HK-2 (cell line): ENCODE data around the gene HTR5A.
"Not testable (repeated sequence)": the region's sequence is repeated elsewhere in the genome, so short reads cannot be mapped to it uniquely, and the experiment has no call there.

Experiments used
- DNase-seq: peaks from one replicate; pipeline ENCODE4 v3.0.0-alpha.2; 2018; ENCODE audit not compliant: unreplicated experiment

HTR5A gene

DNA sequence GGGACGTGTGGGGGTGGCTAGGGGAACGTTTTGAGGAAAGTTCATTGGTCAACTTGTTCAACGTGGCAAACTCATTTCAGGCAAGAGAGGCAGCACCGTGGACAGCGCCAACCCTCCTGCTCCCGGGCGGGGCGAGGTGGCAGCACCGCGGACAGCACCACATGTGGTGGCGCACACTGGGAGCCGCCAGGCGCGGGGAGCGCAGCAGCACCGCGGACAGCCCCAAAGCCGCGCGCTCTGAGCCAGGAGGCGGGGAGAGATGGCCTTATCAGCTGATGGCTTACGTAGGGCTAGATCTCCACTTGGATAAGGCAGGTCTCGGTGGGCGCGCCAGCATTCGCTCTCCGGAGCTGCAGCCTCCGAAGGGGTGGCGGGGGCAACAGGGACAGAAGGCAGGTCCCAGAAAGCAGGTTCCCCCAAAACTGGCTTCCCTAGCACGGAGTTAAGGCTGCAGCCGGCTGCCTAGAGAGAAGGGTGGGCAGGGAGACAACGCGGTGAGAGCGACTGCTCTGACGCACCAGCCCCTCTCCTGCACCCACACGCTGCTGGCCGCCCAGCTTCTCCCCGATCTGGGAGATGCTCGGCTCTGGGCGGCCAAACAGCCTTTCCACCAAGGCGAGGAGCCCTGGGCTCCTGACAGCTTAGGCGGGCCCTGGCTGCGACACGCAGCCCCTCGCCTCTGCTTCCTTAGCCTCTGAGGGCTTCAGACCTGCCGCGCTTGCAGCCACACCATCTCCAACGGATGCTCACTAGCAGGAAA lies at the start of gene HTR5A:
Gene HTR5A, plus strand, starts transcription at position 333 of the 760 bp plus-strand sequence. CDS start 576 bp downstream, outside the sequence.
- DNase-seq: peak; percentile 87

GRCh38 chr7:155020996-155021395 lies 49.1 kb upstream of the HTR5A start:
- no peak for DNase-seq

DNA sequence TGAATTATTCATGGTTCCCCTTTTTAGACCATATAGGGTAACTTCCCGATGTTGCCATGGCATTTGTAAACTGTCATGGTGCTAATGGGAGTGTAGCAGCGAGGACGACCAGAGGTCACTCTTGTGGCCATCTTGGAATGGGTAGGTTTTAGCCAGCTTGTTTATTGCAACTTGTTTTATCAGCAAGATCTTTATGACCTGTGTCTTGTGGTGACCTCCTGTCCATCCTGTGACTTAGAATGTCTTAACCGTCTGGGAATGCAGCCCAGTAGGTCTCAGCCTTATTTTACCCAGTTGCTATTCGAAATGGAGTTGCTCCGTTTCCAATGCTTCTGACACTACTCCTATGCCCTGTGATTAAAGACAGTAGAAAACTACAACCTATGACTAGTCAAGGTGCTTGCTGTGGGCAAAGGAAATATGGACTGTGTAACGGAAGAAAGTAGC lies 48.4 kb upstream of the HTR5A start:
- DNase-seq: no peak

- DNase-seq: no peak
These were observed 42.2 kb upstream of the HTR5A start for GRCh38 chr7:155027879-155028278.

DNA sequence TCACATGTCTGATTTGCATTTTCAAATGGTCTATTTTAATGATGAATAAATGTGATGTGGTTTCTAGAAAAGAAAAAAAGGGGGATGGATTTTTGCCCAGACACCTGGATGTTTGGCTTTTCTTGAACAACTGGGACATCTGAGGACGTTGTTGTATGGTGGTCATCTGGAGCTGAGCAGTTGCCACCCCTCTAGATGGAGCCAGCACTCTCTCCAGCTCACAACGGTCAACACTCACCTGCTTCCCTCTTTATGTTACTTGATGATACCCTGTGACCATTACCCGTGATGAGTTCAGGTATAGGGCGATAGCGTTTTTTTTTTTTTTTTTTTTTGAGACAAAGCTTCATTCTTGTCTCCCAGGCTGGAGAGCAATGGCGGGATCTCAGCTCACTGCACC lies 37.1 kb upstream of the HTR5A start:
- DNase-seq: no peak

DNA sequence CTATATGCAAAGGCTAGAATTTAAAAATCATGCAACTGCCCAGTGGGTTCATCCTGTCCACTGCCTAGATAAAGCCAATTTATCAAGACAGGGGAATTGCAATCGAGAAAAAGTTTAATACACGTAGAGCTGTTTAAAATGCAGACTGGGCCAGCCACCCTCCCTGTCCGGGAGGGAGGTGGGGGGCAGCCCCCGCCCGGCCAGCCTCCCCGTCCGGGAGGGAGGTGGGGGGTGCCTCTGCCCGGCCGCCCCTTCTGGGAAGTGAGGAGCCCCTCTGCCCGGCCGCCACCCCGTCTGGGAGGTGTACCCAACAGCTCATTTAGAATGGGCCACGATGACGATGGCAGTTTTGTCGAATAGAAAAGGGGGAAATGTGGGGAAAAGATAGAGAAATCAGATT lies 35.6 kb upstream of the HTR5A start:
- not testable (repeated sequence) for DNase-seq

GRCh38 chr7:155038335-155038734 lies 31.8 kb upstream of the HTR5A start:
- DNase-seq: no peak

GRCh38 chr7:155043756-155044155 lies 26.4 kb upstream of the HTR5A start:
- no peak for DNase-seq

DNA sequence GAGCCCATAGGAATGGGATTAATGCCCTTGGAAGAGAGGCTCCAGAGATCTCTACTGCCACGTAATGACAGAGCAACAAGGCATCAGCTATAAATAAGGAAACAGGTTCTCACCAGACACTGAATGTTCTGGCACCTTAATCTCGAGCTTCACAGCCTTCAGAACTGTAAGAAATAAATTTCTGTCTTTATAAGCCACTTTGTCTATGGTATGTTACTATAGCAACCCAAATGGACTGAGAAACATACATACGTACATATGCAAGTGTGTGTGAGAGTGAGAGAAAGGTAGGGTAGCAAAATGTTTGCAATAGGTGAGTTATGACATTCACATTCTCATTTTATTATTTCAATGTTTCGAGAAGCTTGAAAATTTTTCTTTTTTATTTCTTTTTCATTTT lies 22.1 kb upstream of the HTR5A start:
- no peak for DNase-seq

DNA sequence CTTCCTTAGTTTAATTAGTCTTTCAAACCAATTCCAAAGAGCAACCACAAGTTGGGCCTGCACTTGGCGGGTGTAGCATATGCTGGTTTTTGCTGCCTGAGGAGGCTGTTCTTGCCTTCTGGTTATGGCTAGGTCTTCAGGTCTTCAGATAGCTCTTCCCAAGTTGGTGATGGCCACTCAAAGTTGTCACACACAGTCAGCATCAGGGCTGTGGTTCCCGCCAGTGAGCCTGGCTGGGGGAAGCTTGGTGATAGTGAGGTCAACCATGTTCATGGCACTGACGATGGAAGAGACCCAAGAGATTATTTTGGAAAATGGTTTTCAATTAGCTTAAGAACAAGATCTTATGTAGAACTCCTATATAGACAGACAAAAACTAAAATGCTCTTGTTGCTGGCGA lies 18.8 kb upstream of the HTR5A start:
- DNase-seq: no peak

GRCh38 chr7:155053002-155053401 lies 17.1 kb upstream of the HTR5A start:
- DNase-seq: peak; percentile 58

- no peak for DNase-seq
These were observed 15.4 kb upstream of the HTR5A start for GRCh38 chr7:155054761-155055160.

DNA sequence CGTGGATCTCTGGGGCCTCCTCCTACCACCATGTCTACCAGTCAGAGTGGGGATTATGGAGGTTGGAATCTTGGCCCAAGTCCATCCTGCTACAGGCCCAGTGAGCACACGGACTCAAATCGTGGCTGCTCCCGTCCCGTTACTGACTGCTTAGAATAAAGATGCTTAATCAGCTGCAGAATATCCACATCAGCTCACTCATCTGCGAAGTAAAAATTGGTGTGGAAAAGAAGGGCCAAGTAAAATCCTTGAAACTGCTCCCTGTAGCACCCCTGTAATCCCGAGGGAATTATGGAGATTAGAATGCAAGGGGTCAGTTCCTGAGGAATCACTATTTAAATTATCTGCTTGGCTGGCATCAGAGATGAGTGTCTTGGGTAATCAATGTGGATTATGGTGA lies 13.0 kb upstream of the HTR5A start:
- DNase-seq: no peak

DNA sequence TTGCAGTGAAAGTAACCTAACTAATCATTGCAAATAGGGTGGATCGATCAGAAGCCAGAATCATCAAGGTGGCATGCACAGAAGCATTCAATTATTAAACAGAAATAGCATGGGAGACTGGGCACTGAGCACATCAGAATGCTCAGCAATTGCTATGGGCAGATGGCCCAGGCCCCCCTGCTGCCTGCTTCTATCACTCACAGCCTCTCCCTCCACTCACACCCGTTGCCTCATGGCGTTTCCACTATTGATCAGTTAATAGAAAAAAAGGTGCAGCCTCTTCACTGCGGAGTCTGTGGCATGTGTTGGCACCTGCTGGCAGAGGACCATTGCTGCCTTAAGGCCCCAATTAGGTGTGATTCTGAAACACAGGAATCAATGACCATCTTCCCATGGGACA lies 11.2 kb upstream of the HTR5A start:
- DNase-seq: no peak

- no peak for DNase-seq
These were observed 10.4 kb upstream of the HTR5A start for GRCh38 chr7:155059703-155060102.

DNA sequence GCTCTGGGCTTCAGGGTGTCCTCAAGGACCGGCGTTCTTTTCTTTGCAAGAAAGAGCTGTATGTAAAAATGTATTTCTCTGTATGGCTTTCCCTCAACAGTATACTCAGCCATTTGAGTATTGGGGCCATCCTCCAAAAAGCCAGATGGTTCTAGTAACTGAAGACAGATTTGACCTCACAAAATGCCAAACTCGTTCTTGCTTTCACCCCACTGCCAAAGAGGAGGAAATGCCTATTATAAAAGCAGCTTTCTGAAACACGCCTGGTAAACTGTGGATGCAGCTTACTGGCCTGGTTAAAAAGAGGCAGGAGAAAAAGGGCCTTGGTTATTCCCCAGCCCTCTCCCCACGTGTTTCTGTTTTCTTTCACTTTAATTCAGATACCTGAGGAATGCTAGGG lies 7.7 kb upstream of the HTR5A start:
- DNase-seq: no peak

DNA sequence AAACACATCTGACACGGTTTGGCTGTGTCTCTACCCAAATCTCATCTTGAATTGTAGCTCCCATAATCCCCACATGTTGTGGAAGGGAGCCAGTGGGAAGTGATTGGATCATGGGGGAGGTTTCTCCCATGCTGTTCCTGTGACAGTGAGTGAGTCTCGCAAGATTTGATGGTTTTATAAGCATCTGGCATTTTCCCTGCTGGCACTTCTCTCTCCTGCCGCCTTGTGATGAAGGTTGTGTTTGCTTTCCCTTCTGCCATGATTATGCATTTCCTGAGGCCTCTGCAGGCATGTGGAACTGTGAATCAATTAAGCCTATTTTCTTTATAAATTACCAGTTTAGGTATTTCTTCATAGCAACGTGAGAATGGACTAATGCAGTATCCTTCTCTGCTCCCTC lies 5.9 kb upstream of the HTR5A start:
- DNase-seq: no peak

DNA sequence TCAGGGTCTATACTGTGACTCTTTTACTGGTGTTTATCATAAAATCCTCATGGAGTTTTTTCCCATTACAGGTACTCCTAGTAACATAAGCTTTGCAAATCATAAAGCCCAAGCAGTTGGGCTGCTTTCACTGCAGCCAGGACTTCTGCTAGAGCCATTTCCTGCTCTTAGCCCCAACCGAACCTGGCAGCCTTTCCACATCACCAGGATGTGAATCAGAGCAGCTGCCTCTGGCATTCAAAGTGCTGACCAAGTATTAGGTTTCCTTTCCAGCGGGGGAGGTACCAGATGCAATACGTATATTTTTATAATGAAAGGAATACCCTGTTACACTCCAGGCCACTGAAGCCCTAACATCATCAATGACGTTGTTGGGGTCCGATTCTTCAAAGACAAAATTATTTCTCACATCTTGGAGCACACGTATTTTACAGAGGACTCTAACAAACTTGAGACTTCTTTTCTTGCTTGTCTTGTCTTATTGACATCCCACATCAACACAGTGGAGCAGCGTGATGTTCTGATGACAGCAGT lies 3.6 kb upstream of the HTR5A start:
- peak; percentile 50 for DNase-seq

GRCh38 chr7:155071121-155071651 lies 1.1 kb downstream of the HTR5A start:
- no peak for DNase-seq

DNA sequence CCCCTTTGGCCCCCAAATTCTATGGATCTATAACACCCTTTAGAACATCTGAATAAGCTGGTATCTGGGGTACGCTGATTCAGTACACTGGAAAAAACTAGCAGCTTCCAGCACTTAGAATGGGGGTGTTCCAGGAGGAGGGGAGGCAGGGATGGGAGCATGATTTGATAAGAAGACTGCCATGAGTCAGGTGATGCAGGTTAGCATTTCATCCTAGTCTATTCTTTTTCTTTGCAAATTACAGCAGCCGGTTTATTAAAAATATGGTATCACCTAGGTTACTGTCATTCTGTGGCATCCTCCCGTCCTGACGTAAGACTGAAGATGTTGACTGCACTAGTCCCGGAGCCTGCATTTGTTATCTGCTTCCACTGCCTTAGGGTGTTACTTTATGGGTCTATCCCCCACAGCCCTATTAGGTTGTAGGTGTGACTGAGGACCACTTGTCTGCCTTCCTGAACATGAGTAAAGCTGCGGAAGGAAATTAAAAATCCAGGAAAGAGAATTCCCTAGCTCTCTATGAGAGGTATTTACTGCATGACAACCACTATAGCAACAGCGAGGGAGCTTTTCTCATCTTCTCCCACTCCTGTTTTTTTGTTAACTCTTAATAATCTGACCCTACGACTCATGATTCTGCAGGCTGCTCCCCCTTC lies 1.9 kb downstream of the HTR5A start:
- DNase-seq: no peak

DNA sequence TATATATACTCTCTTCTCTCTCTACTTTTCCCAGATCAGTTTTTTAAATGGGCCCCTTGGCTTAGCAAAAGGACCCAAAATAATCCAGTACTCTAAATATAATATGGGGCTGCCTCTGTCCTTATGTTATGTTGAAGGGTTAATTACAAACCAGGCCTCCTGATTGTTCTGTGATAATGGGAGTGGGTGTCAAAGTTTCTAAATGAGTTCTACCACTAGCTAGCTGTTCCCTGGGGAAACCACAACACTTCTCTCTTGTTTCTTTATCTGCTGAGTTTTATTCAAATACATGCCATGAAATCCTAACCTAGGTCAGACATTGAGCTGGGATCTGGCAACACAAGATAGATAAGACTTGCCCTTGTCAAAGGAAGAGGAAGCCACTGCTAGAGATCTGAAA lies 3.8 kb downstream of the HTR5A start:
- no peak for DNase-seq

DNA sequence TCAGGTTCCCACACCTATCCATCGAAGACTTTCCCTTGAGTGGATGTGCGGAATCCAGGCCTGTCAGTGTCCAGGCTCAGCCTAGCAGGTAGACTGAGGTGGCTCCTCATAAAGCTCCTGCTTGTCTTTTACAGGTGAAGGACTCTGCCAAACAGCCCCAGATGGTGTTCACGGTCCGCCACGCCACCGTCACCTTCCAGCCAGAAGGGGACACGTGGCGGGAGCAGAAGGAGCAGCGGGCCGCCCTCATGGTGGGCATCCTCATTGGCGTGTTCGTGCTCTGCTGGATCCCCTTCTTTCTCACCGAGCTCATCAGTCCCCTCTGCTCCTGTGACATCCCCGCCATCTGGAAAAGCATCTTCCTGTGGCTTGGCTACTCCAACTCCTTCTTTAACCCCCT lies 13.9 kb downstream of the HTR5A start:
- DNase-seq: no peak

- no peak for DNase-seq
These were observed 14.8 kb downstream of the HTR5A start for GRCh38 chr7:155084969-155085368.
